ENCODE measurements around the gene HNRNPA0.
A peak's percentile ranks its signal among the peaks of the same experiment; 100 is the strongest.

The HNRNPA0 gene

DNA sequence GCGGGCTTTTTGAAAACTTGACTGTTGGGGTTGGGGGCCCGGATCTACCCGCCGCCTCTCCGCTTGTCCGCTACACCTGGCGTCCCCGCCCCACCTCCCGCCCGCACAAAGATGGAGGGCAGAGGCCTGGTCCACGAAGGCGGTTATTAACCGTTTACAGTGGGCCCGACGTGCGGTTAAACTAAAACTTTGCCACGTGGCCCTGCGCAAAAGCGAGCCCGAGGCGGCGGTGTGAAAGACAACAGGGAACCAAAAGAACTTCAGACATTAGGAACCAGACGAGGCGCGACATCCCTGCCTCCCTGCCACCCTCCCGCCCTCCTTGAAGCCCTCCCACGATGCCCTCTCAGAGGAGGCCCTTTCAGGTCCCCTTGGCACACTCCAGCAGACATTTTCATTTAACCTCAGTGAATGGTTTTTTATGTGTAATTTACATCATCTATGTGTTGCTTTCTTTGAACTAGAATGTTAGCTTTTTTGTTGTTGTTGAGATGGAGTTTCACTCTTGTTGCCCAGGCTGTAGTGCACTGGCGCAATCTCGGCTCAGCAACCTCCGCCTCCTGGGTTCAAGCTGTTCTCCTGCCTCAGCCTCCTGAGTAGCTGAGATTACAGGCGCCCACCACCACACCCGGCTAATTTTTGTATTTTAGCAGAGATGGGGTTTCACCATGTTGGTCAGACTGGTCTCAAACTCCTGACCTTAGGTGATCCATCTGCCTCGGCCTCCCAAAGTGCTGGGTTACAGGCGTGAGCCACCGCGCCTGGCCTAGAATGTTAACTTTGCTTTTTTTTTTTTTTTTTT lies 999 bp upstream of the HNRNPA0 start:
- Histone ChIP-seq H2BK5ac (ENCODE audit: low read length) (peak overlapping the region; percentile 99), H3K9ac (ENCODE audit: low read depth, low read length, poor library complexity) (peak overlapping the region; percentile 71), H3K79me1 (ENCODE audit: low read depth, low read length) (no peaks in the 10 kb centered on the region), H2BK120ac (ENCODE audit: low read depth, low read length) (no peak overlapping the region), H2AK5ac (ENCODE audit: low read depth, low read length) (no peak overlapping the region), H3K4me2 (ENCODE audit: insufficient read depth, low read length, poor library complexity, severe bottlenecking) (peak overlapping the region; percentile 67), H3K27ac (replicated peaks; ENCODE audit: low read length) (peak overlapping the region; percentile 100), H3K4me3 (ENCODE audit: low read length in 2 of 2) (peak overlapping the region; percentile 92 to 100), H2BK12ac (ENCODE audit: low read length) (no peak overlapping the region), H3K4ac (ENCODE audit: low read length) (no peak overlapping the region), H2BK15ac (ENCODE audit: low read length) (peak overlapping the region; percentile 3), H3K14ac (ENCODE audit: low read length) (no peak overlapping the region), H3K4me1 (ENCODE audit: control insufficient read depth in 2 of 2, insufficient read depth in 1 of 2, low read depth in 1 of 2, low read length in 2 of 2) (peaks cover 0 to 8% of the 10 kb centered on the region in 2 donors), H3K27me3 (ENCODE audit: control insufficient read depth in 3 of 3, insufficient read depth in 3 of 3, low read depth in 1 of 3, low read length in 3 of 3) (peaks cover 0 to 8% (median 0%) of the 10 kb centered on the region in 3 experiments), H3K36me3 (replicated peaks in 1 of 2; ENCODE audit: control insufficient read depth in 2 of 2, insufficient read depth in 2 of 2, low read length in 2 of 2) (peaks cover 4 to 33% of the 10 kb centered on the region in 2 donors), H4K8ac (ENCODE audit: low read depth, low read length) (no peak overlapping the region), H2AFZ (ENCODE audit: low read length) (peak overlapping the region; percentile 90), H4K91ac (ENCODE audit: low read depth, low read length, poor library complexity) (no peak overlapping the region), H3K9me3 (replicated peaks in 1 of 2; ENCODE audit: control insufficient read depth in 2 of 2, insufficient read depth in 1 of 2, low read depth in 1 of 2, low read length in 2 of 2) (peaks cover under 1% of the 10 kb centered on the region in 2 donors), H3K18ac (ENCODE audit: low read length) (peak overlapping the region; percentile 91), H3K23ac (ENCODE audit: low read depth, low read length, poor library complexity) (peak overlapping the region; percentile 97)
- no CpG with 5 or more reads among the region's 36 CpGs for WGBS, 2 donors (ENCODE audit: extremely low coverage in 2 of 2, insufficient read length in 2 of 2, insufficient replicate concordance in 1 of 2)
- DNase-seq (ENCODE audit: low spot score): no peak

DNA sequence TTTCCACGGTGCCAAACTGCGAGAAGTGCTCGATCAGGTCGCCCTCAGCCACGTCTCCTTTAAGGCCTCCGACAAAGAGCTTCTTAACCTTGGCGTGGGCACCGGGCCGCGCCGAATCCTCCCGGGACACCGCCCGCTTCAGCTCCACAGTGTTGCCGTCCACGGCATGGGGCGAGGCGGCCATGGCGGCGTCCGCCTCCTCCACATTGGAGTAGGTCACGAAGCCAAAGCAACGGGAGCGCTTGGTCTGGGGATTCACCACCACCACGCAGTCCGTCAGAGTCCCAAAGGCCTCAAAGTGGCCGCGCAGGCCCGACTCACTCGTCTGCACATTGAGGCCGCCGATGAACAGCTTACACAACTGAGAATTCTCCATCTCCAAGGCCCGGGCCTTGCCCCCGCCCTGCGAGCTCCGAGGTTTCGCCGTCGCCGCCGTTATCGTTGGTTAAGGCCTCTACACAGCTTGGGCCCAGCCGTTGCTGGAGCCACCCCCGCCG lies 424 bp downstream of the HNRNPA0 start:
- Histone ChIP-seq H3K9me3 (replicated peaks in 1 of 2; ENCODE audit: control insufficient read depth in 2 of 2, insufficient read depth in 1 of 2, low read depth in 1 of 2, low read length in 2 of 2) (no peaks in the 10 kb centered on the region), H2BK120ac (ENCODE audit: low read depth, low read length) (peak overlapping the region; percentile 73), H3K4me3 (ENCODE audit: low read length in 2 of 2) (peak overlapping the region; percentile 92 to 100), H2BK5ac (ENCODE audit: low read length) (peak overlapping the region; percentile 99), H4K8ac (ENCODE audit: low read depth, low read length) (no peak overlapping the region), H3K36me3 (replicated peaks in 1 of 2; ENCODE audit: control insufficient read depth in 2 of 2, insufficient read depth in 2 of 2, low read length in 2 of 2) (peaks cover 4 to 42% of the 10 kb centered on the region in 2 donors), H3K4me1 (ENCODE audit: control insufficient read depth in 2 of 2, insufficient read depth in 1 of 2, low read depth in 1 of 2, low read length in 2 of 2) (peaks cover 0 to 8% of the 10 kb centered on the region in 2 donors), H3K79me1 (ENCODE audit: low read depth, low read length) (no peaks in the 10 kb centered on the region), H3K4ac (ENCODE audit: low read length) (peak overlapping the region; percentile 14), H4K91ac (ENCODE audit: low read depth, low read length, poor library complexity) (peak overlapping the region; percentile 100), H3K23ac (ENCODE audit: low read depth, low read length, poor library complexity) (peak overlapping the region; percentile 97), H3K27ac (replicated peaks; ENCODE audit: low read length) (peak overlapping the region; percentile 86), H2BK12ac (ENCODE audit: low read length) (peak overlapping the region; percentile 88), H3K14ac (ENCODE audit: low read length) (peak overlapping the region; percentile 98), H3K9ac (ENCODE audit: low read depth, low read length, poor library complexity) (peak overlapping the region; percentile 100), H2BK15ac (ENCODE audit: low read length) (peak overlapping the region; percentile 95), H3K18ac (ENCODE audit: low read length) (peak overlapping the region; percentile 99), H2AFZ (ENCODE audit: low read length) (peak overlapping the region; percentile 90), H2AK5ac (ENCODE audit: low read depth, low read length) (peak overlapping the region; percentile 100), H3K27me3 (ENCODE audit: control insufficient read depth in 3 of 3, insufficient read depth in 3 of 3, low read depth in 1 of 3, low read length in 3 of 3) (peaks cover 0 to 8% (median 0%) of the 10 kb centered on the region in 3 experiments), H3K4me2 (ENCODE audit: insufficient read depth, low read length, poor library complexity, severe bottlenecking) (peak overlapping the region; percentile 47)
- no CpG with 5 or more reads among the region's 45 CpGs for WGBS, 2 donors (ENCODE audit: extremely low coverage in 2 of 2, insufficient read length in 2 of 2, insufficient replicate concordance in 1 of 2)
- DNase-seq (ENCODE audit: low spot score): no peak

DNA sequence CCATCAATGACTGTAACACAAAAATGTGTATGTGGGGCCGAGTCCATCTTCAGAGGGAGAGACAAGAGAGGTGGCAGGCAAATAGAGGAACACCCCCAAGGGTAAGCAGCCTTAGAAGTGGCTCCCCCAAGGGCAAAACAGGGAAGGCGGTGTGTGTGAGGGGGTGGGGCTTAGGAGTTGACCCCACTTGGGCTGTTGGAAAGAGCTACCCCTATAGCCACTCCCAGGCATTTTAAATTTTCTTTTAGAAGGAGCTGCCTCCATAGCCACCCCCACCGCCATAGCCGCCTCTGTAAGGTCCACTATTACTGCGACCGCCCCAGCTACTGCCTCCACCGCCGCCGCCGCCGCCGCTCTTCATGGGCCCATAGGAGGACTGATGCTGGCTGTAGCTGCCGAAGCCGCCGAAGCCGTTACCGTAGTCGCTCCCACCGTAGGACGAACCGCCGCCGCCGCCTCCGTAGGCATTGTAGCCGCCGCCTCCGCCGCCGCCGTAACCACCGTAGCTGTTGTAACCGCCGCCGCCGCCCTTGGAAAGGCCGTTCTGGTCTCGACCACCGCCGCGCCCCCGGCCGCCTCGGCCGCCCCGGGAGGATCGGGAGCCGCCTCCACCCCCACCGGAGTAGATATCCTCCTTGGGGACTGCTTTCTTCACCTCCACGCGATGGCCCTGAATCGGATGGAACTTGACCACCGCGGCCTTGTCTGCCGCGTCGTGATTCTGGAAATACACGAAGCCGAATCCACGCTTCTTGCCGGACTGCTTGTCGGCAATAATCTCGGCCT lies 1.1 kb downstream of the HNRNPA0 start:
- H3K79me1 ChIP-seq (ENCODE audit: low read depth, low read length): no peaks in the 10 kb centered on the region
- no peaks in the 10 kb centered on the region for H3K9me3 ChIP-seq (replicated peaks in 1 of 2; ENCODE audit: control insufficient read depth in 2 of 2, insufficient read depth in 1 of 2, low read depth in 1 of 2, low read length in 2 of 2)
- no peak overlapping the region for H4K8ac ChIP-seq (ENCODE audit: low read depth, low read length)
- peak overlapping the region; percentile 100 for H3K9ac ChIP-seq (ENCODE audit: low read depth, low read length, poor library complexity)
- peak overlapping the region; percentile 99 for H2BK5ac ChIP-seq (ENCODE audit: low read length)
- peak overlapping the region; percentile 46 for H3K27ac ChIP-seq (replicated peaks; ENCODE audit: low read length)
- no CpG with 5 or more reads among the region's 63 CpGs for WGBS, 2 donors (ENCODE audit: extremely low coverage in 2 of 2, insufficient read length in 2 of 2, insufficient replicate concordance in 1 of 2)
- DNase-seq (ENCODE audit: low spot score): peak; percentile 11
- peak overlapping the region; percentile 47 for H3K4me2 ChIP-seq (ENCODE audit: insufficient read depth, low read length, poor library complexity, severe bottlenecking)
- peak overlapping the region; percentile 90 for H2AFZ ChIP-seq (ENCODE audit: low read length)
- H2BK120ac ChIP-seq (ENCODE audit: low read depth, low read length): peak overlapping the region; percentile 73
- peaks cover 4 to 42% of the 10 kb centered on the region in 2 donors for H3K36me3 ChIP-seq (replicated peaks in 1 of 2; ENCODE audit: control insufficient read depth in 2 of 2, insufficient read depth in 2 of 2, low read length in 2 of 2)
- H3K23ac ChIP-seq (ENCODE audit: low read depth, low read length, poor library complexity): peak overlapping the region; percentile 97
- H3K4me3 ChIP-seq (ENCODE audit: low read length in 2 of 2): peak overlapping the region; percentile 92 to 100
- H2BK12ac ChIP-seq (ENCODE audit: low read length): no peak overlapping the region
- peaks cover 0 to 8% of the 10 kb centered on the region in 2 donors for H3K4me1 ChIP-seq (ENCODE audit: control insufficient read depth in 2 of 2, insufficient read depth in 1 of 2, low read depth in 1 of 2, low read length in 2 of 2)
- peak overlapping the region; percentile 100 for H2AK5ac ChIP-seq (ENCODE audit: low read depth, low read length)
- H3K14ac ChIP-seq (ENCODE audit: low read length): peak overlapping the region; percentile 98
- H3K27me3 ChIP-seq (ENCODE audit: control insufficient read depth in 3 of 3, insufficient read depth in 3 of 3, low read depth in 1 of 3, low read length in 3 of 3): peaks cover 0 to 8% (median 0%) of the 10 kb centered on the region in 3 experiments
- H2BK15ac ChIP-seq (ENCODE audit: low read length): no peak overlapping the region
- peak overlapping the region; percentile 99 for H3K18ac ChIP-seq (ENCODE audit: low read length)
- no peak overlapping the region for H4K91ac ChIP-seq (ENCODE audit: low read depth, low read length, poor library complexity)
- H3K4ac ChIP-seq (ENCODE audit: low read length): peak overlapping the region; percentile 14

Data from neuronal stem cell (in vitro differentiated cells).